Tibial nerve (tissue), 3 donors: ENCODE results near the gene MASP1.

Experiments used
- CTCF ChIP-seq, 5 experiments: fragments of 200-600 bp in 3 of 5; fragments of 450-650 bp in 2 of 5; sonication (generic) in 3 of 5; IDR thresholded peaks; one replicate each; pipeline ENCODE4 v1.5.1; 2016 to 2019; ENCODE audit warnings: antibody characterized with exemption in 5 of 5, mild to moderate bottlenecking in 3 of 5, moderate library complexity in 2 of 5
- POLR2A ChIP-seq, 2 donors: fragments of 450-650 bp; IDR thresholded peaks; one replicate each; pipeline ENCODE4 v1.6.1; 2017; ENCODE audit warnings: antibody characterized with exemption in 2 of 2, mild to moderate bottlenecking in 2 of 2, moderate library complexity in 2 of 2

GRCh38 chr3:187264911-187265310 lies 26.6 kb downstream of the MASP1 start:
- no peak for TF ChIP-seq CTCF (IDR thresholded peaks at IDR 0.05)
- no peak for TF ChIP-seq POLR2A (IDR thresholded peaks at IDR 0.05)
